HepG2 (cell line): Measurements from ENCODE around the gene GPR33. TPM values are rescaled to one million over a fixed set of nuclear protein-coding genes. Genes with fewer than 3 reads are reported as not detected.

Experiments
- DMAP1 ChIP-seq: IDR thresholded peaks from 2 replicates; pipeline ENCODE4 v1.6.1; 2016
- E2F2 ChIP-seq: sonication (generic); formaldehyde crosslinking; IDR thresholded peaks from 2 replicates; pipeline ENCODE4 v1.4.0; 2020; ENCODE audit warnings: missing genetic modification reagents, borderline replicate concordance
- FOSL2 ChIP-seq: sonication (generic); formaldehyde crosslinking; IDR thresholded peaks from 2 replicates; pipeline ENCODE4 v1.4.0; 2020; ENCODE audit warnings: missing genetic modification reagents
- IKZF4 ChIP-seq: sonication (generic); formaldehyde crosslinking; IDR thresholded peaks from 2 replicates; pipeline ENCODE4 v1.5.1; 2020; ENCODE audit warnings: borderline replicate concordance, mild to moderate bottlenecking, low read depth, missing genetic modification reagents; ENCODE audit errors: not compliant biosample characterization
- MTF2 ChIP-seq: sonication (generic); formaldehyde crosslinking; IDR thresholded peaks from 2 replicates; pipeline ENCODE4 v1.5.0; 2020; ENCODE audit warnings: missing genetic modification reagents, borderline replicate concordance
- NCOR1 ChIP-seq: fragments of 200-600 bp; sonication (generic); IDR thresholded peaks from 2 replicates; pipeline ENCODE4 v1.7.0; 2017; ENCODE audit warnings: antibody characterized with exemption, low read length, borderline replicate concordance
- NFKBIZ ChIP-seq: IDR thresholded peaks from 2 replicates; pipeline ENCODE4 v1.6.1; 2018; ENCODE audit warnings: missing genetic modification reagents, missing compliant biosample characterization
- RARG ChIP-seq: sonication (generic); formaldehyde crosslinking; IDR thresholded peaks from 2 replicates; pipeline ENCODE4 v1.4.0; 2020; ENCODE audit warnings: low read depth, mild to moderate bottlenecking, missing genetic modification reagents
- SYNCRIP ChIP-seq: fragments of 200-400 bp; formaldehyde crosslinking; IDR thresholded peaks from 2 replicates; pipeline ENCODE4 v1.6.1; 2018; ENCODE audit warnings: mild to moderate bottlenecking, low read depth, low read length; ENCODE audit not compliant: insufficient read depth
- TCF7L2 ChIP-seq: IDR thresholded peaks from 2 replicates; pipeline ENCODE4 v1.6.1; 2011; ENCODE audit warnings: mild to moderate bottlenecking, low read depth, low read length, moderate library complexity
- ZNF207 ChIP-seq: fragments of 450-650 bp; IDR thresholded peaks from 2 replicates; pipeline ENCODE4 v1.6.1; 2016; ENCODE audit warnings: antibody characterized with exemption, borderline replicate concordance
- ZNF317 ChIP-seq: sonication (generic); formaldehyde crosslinking; IDR thresholded peaks from 2 replicates; pipeline ENCODE4 v1.5.0; 2020; ENCODE audit warnings: mild to moderate bottlenecking, missing genetic modification reagents
- ZNF431 ChIP-seq: sonication (generic); formaldehyde crosslinking; IDR thresholded peaks from 2 replicates; pipeline ENCODE4 v1.9.0; 2022; ENCODE audit warnings: missing genetic modification reagents, low read depth, mild to moderate bottlenecking, borderline replicate concordance
- ZNF672 ChIP-seq: sonication (generic); formaldehyde crosslinking; IDR thresholded peaks from 2 replicates; pipeline ENCODE4 v1.8.1; 2022; ENCODE audit warnings: missing genetic modification reagents
- polyA plus RNA-seq, 8 experiments: library from polyadenylated mRNA; depleted of rRNA in 3 of 8; stranded (reverse) in 7 of 8; unstranded in 1 of 8; fragments of >200 nt; fragmentation: Illumina TruSeq in 4 of 8; extraction: Trizol in 4 of 8; gene quantifications; 2 replicates each; pipeline versions ENCODE4 v1.2.1 to v1.2.3, GENCODE V29; 2011 to 2016; ENCODE audit warnings: low read depth in 4 of 8, missing spikeins in 1 of 8, mixed read lengths in 1 of 8; ENCODE audit not compliant: insufficient read depth in 1 of 8
- total RNA-seq, 5 experiments: library from RNA; depleted of rRNA; stranded (reverse); fragments of >200 nt; fragmentation: Illumina TruSeq; extraction: Trizol; gene quantifications; 2 replicates each; pipeline ENCODE4 v1.2.3, GENCODE V29; 2016; ENCODE audit warnings: low read depth in 1 of 5
- TF ChIP-seq, protein P1 (sequence below): sonication (generic); formaldehyde crosslinking; IDR thresholded peaks from 2 replicates; pipeline ENCODE4 v1.4.0; 2020; ENCODE audit warnings: missing genetic modification reagents
- TF ChIP-seq, protein P2 (sequence below): sonication (generic); formaldehyde crosslinking; IDR thresholded peaks from 2 replicates; pipeline ENCODE4 v1.5.0; 2020; ENCODE audit warnings: missing genetic modification reagents
- TF ChIP-seq, protein P3 (sequence below): sonication (generic); IDR thresholded peaks from 2 replicates; pipeline ENCODE4 v1.6.1; 2016; ENCODE audit warnings: low read depth, borderline replicate concordance
- TF ChIP-seq, protein P4 (sequence below): sonication (generic); formaldehyde crosslinking; IDR thresholded peaks from 2 replicates; pipeline ENCODE4 v1.4.0; 2020; ENCODE audit warnings: mild to moderate bottlenecking, missing genetic modification reagents

Gene GPR33
- total and polyA plus RNA-seq, 2 of the 13 experiments (the other 11 are each of a cell fraction or from before 2014, with no cell fraction given) = not detected

DNA sequence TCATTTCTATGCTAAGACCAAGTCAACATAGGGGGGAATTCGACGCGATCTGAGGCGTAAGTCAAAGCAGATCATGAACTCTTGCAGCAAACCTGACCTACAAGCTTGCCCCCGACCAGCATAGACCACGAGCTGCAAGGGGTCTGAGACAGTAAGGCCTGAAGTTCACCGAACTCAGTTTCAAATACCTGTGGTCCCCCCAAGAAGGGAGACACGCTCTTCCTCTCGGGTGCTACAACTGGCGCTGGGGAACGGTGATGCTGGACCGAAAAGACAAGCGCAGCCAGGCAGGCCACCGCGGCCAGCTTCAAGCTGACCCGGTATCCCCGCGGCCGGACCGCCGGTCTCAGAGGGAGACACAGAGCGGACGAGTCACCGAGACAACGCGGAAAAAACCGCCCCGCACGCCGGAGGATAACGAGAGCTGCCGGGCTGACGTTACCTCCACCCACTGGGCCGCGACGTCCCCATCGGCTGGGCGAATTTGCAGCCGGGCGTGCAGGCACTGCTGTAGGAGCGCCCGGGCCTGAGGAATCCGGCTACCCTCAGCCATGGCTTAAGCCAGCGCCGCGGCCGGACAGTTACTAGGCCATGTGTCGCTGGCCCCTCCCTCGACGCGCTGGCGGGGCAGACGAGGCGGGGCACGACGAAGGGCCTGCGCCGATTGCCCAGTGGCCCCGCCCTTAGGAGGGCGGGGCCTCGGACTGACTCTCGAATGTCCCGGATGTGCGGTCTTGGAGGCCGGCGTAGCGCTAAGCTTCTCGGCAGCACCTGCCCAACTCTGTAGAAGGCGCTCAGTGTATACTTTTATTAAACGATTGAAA lies 30.8 kb downstream of the GPR33 start, which contains the start of gene DTD2 (continued):
- no peak for TF ChIP-seq SYNCRIP
- TF ChIP-seq TCF7L2 = no peak
- no peak for TF ChIP-seq ZNF672 (CRISPR knock-in tag)
- TF ChIP-seq E2F2 (CRISPR knock-in tag) = peak; percentile 93; the same call in 1 of the 2 replicates
- TF ChIP-seq ZNF317 (CRISPR knock-in tag) = peak; percentile 95
- TF ChIP-seq, protein P1, sequence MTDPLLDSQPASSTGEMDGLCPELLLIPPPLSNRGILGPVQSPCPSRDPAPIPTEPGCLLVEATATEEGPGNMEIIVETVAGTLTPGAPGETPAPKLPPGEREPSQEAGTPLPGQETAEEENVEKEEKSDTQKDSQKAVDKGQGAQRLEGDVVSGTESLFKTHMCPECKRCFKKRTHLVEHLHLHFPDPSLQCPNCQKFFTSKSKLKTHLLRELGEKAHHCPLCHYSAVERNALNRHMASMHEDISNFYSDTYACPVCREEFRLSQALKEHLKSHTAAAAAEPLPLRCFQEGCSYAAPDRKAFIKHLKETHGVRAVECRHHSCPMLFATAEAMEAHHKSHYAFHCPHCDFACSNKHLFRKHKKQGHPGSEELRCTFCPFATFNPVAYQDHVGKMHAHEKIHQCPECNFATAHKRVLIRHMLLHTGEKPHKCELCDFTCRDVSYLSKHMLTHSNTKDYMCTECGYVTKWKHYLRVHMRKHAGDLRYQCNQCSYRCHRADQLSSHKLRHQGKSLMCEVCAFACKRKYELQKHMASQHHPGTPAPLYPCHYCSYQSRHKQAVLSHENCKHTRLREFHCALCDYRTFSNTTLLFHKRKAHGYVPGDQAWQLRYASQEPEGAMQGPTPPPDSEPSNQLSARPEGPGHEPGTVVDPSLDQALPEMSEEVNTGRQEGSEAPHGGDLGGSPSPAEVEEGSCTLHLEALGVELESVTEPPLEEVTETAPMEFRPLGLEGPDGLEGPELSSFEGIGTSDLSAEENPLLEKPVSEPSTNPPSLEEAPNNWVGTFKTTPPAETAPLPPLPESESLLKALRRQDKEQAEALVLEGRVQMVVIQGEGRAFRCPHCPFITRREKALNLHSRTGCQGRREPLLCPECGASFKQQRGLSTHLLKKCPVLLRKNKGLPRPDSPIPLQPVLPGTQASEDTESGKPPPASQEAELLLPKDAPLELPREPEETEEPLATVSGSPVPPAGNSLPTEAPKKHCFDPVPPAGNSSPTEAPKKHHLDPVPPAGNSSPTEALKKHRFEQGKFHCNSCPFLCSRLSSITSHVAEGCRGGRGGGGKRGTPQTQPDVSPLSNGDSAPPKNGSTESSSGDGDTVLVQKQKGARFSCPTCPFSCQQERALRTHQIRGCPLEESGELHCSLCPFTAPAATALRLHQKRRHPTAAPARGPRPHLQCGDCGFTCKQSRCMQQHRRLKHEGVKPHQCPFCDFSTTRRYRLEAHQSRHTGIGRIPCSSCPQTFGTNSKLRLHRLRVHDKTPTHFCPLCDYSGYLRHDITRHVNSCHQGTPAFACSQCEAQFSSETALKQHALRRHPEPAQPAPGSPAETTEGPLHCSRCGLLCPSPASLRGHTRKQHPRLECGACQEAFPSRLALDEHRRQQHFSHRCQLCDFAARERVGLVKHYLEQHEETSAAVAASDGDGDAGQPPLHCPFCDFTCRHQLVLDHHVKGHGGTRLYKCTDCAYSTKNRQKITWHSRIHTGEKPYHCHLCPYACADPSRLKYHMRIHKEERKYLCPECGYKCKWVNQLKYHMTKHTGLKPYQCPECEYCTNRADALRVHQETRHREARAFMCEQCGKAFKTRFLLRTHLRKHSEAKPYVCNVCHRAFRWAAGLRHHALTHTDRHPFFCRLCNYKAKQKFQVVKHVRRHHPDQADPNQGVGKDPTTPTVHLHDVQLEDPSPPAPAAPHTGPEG = peak; percentile 97
- TF ChIP-seq FOSL2 (CRISPR knock-in tag) = peak; percentile 76
- TF ChIP-seq IKZF4 (CRISPR knock-in tag) = peak; percentile 98
- TF ChIP-seq RARG = peak; percentile 99
- TF ChIP-seq NCOR1 = peak; percentile 33
- no peak for TF ChIP-seq ZNF207
- TF ChIP-seq MTF2 (CRISPR knock-in tag) = peak; percentile 98
- TF ChIP-seq, protein P2, sequence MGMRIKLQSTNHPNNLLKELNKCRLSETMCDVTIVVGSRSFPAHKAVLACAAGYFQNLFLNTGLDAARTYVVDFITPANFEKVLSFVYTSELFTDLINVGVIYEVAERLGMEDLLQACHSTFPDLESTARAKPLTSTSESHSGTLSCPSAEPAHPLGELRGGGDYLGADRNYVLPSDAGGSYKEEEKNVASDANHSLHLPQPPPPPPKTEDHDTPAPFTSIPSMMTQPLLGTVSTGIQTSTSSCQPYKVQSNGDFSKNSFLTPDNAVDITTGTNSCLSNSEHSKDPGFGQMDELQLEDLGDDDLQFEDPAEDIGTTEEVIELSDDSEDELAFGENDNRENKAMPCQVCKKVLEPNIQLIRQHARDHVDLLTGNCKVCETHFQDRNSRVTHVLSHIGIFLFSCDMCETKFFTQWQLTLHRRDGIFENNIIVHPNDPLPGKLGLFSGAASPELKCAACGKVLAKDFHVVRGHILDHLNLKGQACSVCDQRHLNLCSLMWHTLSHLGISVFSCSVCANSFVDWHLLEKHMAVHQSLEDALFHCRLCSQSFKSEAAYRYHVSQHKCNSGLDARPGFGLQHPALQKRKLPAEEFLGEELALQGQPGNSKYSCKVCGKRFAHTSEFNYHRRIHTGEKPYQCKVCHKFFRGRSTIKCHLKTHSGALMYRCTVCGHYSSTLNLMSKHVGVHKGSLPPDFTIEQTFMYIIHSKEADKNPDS = peak; percentile 66
- TF ChIP-seq ZNF431 (CRISPR knock-in tag) = peak; percentile 99
- TF ChIP-seq, protein P3, sequence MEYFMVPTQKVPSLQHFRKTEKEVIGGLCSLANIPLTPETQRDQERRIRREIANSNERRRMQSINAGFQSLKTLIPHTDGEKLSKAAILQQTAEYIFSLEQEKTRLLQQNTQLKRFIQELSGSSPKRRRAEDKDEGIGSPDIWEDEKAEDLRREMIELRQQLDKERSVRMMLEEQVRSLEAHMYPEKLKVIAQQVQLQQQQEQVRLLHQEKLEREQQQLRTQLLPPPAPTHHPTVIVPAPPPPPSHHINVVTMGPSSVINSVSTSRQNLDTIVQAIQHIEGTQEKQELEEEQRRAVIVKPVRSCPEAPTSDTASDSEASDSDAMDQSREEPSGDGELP = peak; percentile 84; the same call in 1 of the 2 replicates
- peak; percentile 100 for TF ChIP-seq DMAP1 (CRISPR knock-in tag)
- TF ChIP-seq NFKBIZ = peak; percentile 97
- TF ChIP-seq, protein P4, sequence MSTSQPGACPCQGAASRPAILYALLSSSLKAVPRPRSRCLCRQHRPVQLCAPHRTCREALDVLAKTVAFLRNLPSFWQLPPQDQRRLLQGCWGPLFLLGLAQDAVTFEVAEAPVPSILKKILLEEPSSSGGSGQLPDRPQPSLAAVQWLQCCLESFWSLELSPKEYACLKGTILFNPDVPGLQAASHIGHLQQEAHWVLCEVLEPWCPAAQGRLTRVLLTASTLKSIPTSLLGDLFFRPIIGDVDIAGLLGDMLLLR (CRISPR knock-in tag) = peak; percentile 99
